ENCODE measurements around the gene RTTN. TPM values are rescaled to one million over a fixed set of nuclear protein-coding genes. Genes with fewer than 3 reads are reported as not detected.

Gene RTTN
- total RNA-seq, 1 donor from 2014 or later: 9.5 TPM

DNA sequence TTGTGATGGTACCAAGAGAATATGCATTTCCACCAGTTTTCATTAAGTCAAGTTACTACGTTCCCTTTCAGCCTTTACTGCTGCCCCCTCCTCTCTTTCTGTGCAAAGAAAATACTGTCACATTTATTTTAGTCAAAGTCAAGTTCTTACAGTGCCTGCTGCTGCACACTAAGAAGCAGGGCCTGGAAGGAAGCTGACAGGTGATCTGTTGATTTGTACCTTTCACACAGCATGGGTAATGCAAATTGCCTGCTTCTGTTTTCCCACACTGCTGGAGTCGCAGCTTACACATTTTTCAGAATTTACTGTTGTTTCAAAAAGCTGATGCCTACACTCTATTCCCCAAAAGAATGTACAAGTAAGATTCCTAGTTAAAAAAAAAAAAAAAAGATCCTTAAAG lies 209.1 kb downstream of the RTTN start:
- TF ChIP-seq, protein P1, sequence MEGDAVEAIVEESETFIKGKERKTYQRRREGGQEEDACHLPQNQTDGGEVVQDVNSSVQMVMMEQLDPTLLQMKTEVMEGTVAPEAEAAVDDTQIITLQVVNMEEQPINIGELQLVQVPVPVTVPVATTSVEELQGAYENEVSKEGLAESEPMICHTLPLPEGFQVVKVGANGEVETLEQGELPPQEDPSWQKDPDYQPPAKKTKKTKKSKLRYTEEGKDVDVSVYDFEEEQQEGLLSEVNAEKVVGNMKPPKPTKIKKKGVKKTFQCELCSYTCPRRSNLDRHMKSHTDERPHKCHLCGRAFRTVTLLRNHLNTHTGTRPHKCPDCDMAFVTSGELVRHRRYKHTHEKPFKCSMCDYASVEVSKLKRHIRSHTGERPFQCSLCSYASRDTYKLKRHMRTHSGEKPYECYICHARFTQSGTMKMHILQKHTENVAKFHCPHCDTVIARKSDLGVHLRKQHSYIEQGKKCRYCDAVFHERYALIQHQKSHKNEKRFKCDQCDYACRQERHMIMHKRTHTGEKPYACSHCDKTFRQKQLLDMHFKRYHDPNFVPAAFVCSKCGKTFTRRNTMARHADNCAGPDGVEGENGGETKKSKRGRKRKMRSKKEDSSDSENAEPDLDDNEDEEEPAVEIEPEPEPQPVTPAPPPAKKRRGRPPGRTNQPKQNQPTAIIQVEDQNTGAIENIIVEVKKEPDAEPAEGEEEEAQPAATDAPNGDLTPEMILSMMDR (IDR thresholded peaks at IDR 0.05): no peak
- Histone ChIP-seq H3K9me3 (no peaks in the 10 kb centered on the region), H3K27ac (no peak overlapping the region), H3K27me3 (no peaks in the 10 kb centered on the region), H3K4me3 (no peak overlapping the region), H3K4me1 (peaks cover 0 to 5% of the 10 kb centered on the region in 2 donors), H3K36me3 (peaks cover 0 to 2% of the 10 kb centered on the region in 2 donors)
- DNase-seq (ENCODE audit: low spot score in 2 of 2): no peak
- intact Hi-C loops (cut with DNase I): no loop called here

DNA sequence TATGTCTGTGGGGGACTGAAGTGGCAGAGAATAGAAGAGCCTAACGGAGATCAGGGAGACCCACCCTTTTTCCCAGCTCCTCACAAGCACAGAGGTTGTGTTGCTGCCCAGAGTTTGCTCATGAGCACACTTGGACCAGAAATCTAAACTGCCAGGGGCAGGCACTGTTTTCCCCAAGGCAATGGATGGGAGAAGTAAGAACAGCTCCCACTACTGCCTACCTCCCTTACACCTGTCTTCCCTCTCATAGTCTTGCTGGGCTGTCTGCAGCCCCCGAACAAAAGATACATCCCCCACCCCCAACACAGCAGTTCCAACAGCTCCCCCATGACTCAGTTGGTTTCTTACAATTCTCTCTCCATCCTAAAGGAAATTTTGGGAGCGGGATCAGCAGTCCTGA lies 209.7 kb downstream of the RTTN start:
- H3K27me3 ChIP-seq: no peaks in the 10 kb centered on the region
- intact Hi-C loops (cut with DNase I): no loop called here
- DNase-seq (ENCODE audit: low spot score in 2 of 2): no peak
- H3K4me1 ChIP-seq: peaks cover 0 to 5% of the 10 kb centered on the region in 2 donors
- H3K9me3 ChIP-seq: no peaks in the 10 kb centered on the region
- no peak overlapping the region for H3K27ac ChIP-seq
- no peaks in the 10 kb centered on the region for H3K36me3 ChIP-seq
- TF ChIP-seq, protein P1 (IDR thresholded peaks at IDR 0.05): no peak
- H3K4me3 ChIP-seq: no peak overlapping the region

DNA sequence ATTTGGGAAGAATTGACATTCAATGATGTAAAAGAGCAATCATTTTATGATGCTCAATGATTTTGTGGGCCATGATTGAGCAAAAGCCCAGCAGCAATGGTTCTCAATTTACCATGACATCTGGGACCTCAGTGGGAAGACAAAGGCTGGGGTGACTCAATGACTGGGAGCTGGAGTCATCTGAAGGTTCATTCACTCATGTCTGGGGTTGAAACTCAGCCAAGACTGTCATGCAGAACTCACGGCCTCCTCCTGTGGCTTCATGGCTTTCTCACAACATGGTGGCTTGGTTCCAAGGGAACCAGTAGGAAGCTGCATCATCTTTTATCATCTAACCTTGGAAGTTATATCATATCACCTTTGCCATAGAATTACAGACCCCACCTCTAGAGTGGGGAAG lies 212.7 kb downstream of the RTTN start:
- Histone ChIP-seq H3K9me3 (peaks cover 0 to 22% of the 10 kb centered on the region in 2 donors), H3K36me3 (no peaks in the 10 kb centered on the region), H3K27ac (no peak overlapping the region), H3K4me3 (no peak overlapping the region), H3K27me3 (no peaks in the 10 kb centered on the region), H3K4me1 (peaks cover 0 to 2% of the 10 kb centered on the region in 2 donors)
- intact Hi-C loops (cut with DNase I): no loop called here
- DNase-seq (ENCODE audit: low spot score in 2 of 2): no peak
- TF ChIP-seq, protein P1 (IDR thresholded peaks at IDR 0.05): no peak

DNA sequence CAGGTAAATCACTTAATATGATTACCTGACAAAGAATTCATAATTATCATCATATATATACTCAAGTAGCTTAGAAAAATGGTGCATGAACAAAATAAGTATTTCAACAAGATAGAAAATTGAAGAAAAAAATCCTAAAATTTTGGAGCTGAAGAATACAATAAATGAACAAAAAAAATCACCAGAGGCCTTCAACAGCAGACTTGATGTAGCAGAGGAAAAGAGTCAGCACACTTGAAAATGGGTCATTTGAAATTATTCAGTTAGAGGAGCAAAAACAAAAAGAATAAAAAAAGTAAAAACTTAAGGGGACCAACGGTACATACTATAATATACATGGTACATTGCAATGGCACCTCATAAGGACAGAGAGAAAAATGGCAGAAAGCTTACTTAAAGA lies 217.6 kb downstream of the RTTN start:
- DNase-seq (ENCODE audit: low spot score in 2 of 2): no peak
- Histone ChIP-seq H3K4me1 (no peaks in the 10 kb centered on the region), H3K27ac (no peak overlapping the region), H3K36me3 (peaks cover 4% of the 10 kb centered on the region in 2 donors), H3K4me3 (no peak overlapping the region), H3K27me3 (no peaks in the 10 kb centered on the region), H3K9me3 (peaks cover 0 to 26% of the 10 kb centered on the region in 2 donors)
- intact Hi-C loops (cut with DNase I): no loop called here
- TF ChIP-seq, protein P1 (IDR thresholded peaks at IDR 0.05): no peak

DNA sequence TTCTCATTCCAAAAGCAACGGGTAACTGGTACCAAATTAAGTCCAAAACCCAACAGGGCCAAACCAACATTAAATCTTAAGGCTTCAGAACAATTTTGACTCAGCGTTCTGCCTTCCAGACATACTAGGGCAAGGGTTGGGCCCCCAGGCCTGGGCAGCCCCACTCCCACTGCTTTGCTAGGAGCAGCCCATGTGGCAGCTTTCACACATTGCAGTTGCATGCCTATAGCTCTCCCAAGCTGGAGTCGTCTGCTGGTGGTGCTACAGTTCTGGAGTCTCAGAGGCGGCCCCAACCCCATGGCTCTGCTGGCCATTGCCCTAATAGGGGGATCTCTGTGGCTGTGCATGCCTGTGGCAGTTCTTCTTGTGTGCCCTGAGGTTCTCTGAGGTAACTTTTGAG lies 220.2 kb downstream of the RTTN start:
- Histone ChIP-seq H3K4me1 (no peaks in the 10 kb centered on the region), H3K9me3 (peaks cover 0 to 26% of the 10 kb centered on the region in 2 donors), H3K36me3 (peaks cover 4% of the 10 kb centered on the region in 2 donors), H3K27ac (no peak overlapping the region), H3K4me3 (no peak overlapping the region), H3K27me3 (no peaks in the 10 kb centered on the region)
- TF ChIP-seq, protein P1 (IDR thresholded peaks at IDR 0.05): no peak
- intact Hi-C loops (cut with DNase I): no loop called here
- no peak for DNase-seq (ENCODE audit: low spot score in 2 of 2)

DNA sequence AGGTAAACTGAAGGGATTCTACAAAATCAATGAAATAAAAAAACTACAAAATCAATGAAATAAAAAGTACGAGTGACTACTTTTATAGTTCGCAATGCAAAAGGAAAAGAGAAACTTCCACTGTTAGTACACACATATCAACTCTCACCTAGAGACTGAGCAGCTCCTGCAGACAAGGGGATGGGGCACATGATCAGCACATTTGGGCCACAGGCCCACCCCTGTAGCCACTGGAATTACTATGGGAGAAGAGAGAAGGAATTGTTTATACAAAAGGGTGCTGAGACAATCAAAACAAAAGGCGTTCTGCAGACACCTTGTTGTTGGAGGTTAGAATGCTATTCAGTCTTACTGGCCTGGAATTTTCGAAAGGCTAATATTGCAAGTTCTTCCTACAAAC lies 223.1 kb downstream of the RTTN start:
- TF ChIP-seq, protein P1 (IDR thresholded peaks at IDR 0.05): no peak
- H3K36me3 ChIP-seq: peaks cover 4 to 11% of the 10 kb centered on the region in 2 donors
- no peaks in the 10 kb centered on the region for H3K27me3 ChIP-seq
- H3K4me3 ChIP-seq: no peak overlapping the region
- H3K27ac ChIP-seq: no peak overlapping the region
- no peak for DNase-seq (ENCODE audit: low spot score in 2 of 2)
- H3K4me1 ChIP-seq: no peaks in the 10 kb centered on the region
- H3K9me3 ChIP-seq: peaks cover 0 to 3% of the 10 kb centered on the region in 2 donors
- intact Hi-C loops (cut with DNase I): no loop called here
